Neural cell (in vitro differentiated cells): Measurements from ENCODE around the gene LEPR.

Experiments used
- CTCF ChIP-seq: fragments of 450-650 bp; IDR thresholded peaks from 2 replicates; pipeline ENCODE4 v1.5.1; 2014; ENCODE audit warnings: antibody characterized with exemption, mild to moderate bottlenecking, moderate library complexity; ENCODE audit not compliant: poor library complexity, severe bottlenecking
- EP300 ChIP-seq: fragments of 450-650 bp; conservative IDR thresholded peaks from 2 replicates; pipeline ENCODE4 v1.6.1; 2014; ENCODE audit warnings: antibody characterized with exemption, mild to moderate bottlenecking, moderate library complexity; ENCODE audit not compliant: poor library complexity, severe bottlenecking
- EZH2 ChIP-seq: fragments of 200-600, 300-800 bp; shearing (Covaris generic), sonication (generic); IDR thresholded peaks from 2 replicates; pipeline ENCODE4 v1.6.1; 2014; ENCODE audit warnings: antibody characterized with exemption, low read length, borderline replicate concordance, mild to moderate bottlenecking; ENCODE audit not compliant: insufficient read depth, poor library complexity, severe bottlenecking
- RAD21 ChIP-seq: fragments of 450-650 bp; conservative IDR thresholded peaks from 2 replicates; pipeline ENCODE4 v1.6.1; 2014; ENCODE audit warnings: antibody characterized with exemption, mild to moderate bottlenecking, moderate library complexity
- TAF1 ChIP-seq: IDR thresholded peaks from 2 replicates; pipeline ENCODE4 v1.6.1; 2012; ENCODE audit warnings: low read depth

GRCh38 chr1:65409314-65409713 is 11.2 kb upstream of the LEPR start:
- TF ChIP-seq CTCF (no peak), EP300 (no peak), EZH2 (no peak), RAD21 (no peak), TAF1 (no peak)
